T follicular helper cell (primary cell): ENCODE results near the gene VEGFB.

Experiments used
- DNase-seq: peaks from one replicate; pipeline ENCODE4 v3.0.0-alpha.2; 2020; ENCODE audit warnings: low read depth

Gene VEGFB

DNA sequence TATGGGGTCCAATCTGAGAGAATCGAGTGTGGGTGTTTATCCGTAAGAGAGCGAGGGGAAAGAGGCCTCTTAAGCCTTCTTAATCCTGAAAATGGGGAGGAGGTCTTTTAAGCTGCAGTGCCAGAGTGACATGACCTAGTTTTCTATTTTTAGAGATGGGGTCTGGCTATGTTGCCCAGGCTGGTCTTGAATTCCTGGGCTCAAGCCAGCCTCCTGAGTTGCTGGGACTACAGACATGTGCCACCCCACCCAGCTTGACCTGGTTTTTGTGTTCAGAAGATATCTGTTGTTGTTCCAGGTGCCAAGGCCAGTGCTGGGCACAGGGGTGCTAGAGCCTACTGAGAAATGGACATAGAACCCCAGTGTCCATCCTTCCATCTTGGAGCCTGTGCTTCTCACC, 48.7 kb downstream of the VEGFB start:
- DNase-seq, result no peak

DNA sequence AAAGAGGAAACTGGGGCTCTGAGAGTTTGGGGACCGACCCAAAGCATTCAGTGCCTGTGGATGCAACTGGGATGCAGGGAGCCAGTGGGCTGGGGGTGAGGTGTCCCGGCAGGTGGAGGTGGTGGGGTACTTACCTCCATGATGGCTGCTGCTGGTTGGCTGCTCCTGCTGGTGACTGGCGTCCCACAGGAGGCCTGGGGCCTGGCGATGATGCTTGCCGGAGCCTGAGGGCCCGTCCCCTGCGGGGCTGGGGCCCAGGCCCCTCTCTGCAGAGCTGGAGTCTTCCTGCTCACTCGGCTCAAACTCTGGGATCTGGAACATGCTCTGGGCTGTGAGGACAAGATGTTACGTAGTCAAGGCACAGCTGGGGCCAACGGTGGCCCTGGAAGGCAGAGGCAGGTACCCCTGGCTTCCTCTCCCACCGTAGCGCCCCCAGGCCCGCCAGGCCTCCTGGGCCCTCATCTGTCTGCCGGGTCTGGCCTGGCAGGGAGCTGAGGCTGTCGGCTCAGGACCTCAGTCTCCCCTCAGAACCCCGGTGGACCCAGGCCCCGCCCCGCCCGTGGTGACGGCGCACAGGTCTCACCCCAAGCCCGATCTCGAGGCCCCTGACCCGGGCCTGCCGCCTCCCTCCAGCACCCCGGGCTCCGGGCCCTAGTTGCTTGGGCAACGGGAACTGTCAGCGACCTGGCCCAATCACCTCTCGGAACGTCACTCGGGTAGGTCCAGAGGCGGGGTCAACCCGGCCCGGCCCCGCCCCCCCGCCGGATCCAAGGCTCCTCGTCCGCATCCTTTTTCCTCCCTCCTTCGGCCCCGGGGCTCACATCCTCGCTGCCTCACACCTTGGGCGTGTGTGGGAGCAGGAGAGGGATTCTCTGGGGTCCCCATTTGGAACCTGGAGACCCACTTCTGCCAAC, 49.9 kb downstream of the VEGFB start, which contains the start of gene BAD:
Gene BAD, minus strand, starts transcription at position 618 of the 914 bp plus-strand sequence. Its CDS starts 297 bp downstream, at position 321.
- DNase-seq, result peak; percentile 91

DNA sequence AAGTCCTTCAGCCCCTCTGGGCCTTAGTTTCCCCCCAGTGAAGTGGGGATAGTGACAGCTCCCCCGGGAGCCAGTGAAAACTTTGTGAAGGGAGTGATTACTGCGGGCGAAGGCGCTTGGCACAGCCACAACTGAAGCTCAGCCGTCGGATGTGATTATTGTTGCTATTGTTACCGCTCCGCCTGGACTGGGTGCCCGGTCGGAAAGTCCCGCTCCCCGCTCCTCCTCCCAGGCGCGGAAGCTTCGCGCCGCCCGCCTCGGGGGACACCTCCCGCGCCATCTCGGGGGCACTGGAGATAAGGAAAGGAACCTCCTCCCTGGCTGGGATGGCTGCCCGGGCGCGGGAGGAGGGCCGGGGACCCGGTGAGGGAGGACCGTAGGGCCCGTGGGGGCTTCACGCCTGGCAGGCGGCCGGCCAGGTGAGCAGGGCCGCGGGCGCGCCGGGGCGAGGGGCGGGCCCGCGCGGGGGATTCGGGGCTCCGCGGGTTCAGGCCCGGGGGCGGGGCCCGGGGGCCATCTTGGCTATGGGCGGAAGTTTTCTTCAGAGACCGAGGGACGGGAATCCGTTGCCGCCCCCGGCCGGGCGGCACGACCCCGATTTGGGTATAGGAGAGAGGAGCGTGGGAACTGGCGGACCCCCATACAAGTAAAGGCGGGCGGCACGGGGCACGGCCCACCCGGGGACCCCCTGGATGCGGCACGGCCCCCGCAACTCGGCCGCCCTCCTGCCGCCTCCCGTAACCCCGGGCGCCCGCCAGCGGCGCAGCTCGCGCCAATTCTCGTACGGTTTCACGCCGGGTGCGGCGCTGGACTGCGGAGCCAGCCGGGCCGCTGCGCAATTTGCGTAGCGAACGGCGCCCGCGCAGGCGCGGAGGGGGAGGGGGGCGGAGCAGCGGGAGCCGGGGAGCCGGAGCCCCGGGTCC, 50.8 kb downstream of the VEGFB start, which contains the start of gene GPR137:
Gene GPR137, plus strand, starts transcription at position 887 of the 923 bp plus-strand sequence. CDS start 677 bp downstream, outside the sequence.
- peak; percentile 84 for DNase-seq

DNA sequence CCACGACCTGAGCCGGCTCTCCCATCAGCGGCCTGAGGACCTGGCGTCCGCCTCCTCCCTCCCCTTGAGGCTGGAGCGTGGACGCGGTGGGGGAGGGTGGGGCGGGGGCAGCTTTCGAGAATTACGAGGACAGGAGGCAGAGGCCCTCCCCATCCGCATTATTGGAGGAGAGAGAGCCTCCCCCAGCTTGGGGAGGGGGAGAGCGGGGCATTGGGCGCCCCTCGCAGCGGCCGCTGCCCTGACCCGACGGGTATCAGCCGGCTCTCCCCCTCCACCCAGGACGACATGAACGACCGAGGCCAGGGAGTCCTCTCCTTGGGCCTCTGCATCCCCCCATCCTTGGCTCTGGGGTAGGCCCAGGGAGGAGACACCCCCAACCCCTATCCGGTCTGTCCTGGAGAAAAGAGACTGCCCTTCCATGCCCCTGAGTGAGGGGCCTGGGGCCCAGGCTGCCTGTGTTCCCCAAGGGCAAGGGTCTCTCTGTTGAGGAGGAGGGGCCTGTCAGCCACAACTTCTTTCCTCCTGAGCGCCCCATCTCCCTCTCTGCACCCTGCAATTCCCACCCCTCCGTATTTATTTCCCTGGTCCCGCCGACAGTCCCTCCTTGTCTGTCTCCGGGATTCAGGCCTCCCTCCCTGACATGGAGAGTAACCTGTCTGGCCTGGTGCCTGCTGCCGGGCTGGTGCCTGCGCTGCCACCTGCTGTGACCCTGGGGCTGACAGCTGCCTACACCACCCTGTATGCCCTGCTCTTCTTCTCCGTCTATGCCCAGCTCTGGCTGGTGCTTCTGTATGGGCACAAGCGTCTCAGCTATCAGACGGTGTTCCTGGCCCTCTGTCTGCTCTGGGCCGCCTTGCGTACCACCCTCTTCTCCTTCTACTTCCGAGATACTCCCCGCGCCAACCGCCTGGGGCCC, 51.8 kb downstream of the VEGFB start:
- no peak for DNase-seq

DNA sequence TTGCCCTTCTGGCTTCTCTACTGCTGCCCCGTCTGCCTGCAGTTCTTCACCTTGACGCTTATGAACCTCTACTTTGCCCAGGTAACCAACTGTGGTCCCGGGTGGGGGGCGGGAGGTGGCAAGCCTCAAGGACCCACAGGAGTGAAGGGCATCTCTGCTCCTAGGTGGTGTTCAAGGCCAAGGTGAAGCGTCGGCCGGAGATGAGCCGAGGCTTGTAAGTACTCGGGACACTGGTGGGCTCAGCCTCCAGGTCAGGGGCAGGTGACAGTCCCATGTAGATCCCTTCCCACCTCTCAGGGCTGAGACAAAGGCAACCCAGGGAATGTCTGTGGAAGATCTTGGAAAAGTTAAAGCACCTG, 52.4 kb downstream of the VEGFB start:
- no peak for DNase-seq

DNA sequence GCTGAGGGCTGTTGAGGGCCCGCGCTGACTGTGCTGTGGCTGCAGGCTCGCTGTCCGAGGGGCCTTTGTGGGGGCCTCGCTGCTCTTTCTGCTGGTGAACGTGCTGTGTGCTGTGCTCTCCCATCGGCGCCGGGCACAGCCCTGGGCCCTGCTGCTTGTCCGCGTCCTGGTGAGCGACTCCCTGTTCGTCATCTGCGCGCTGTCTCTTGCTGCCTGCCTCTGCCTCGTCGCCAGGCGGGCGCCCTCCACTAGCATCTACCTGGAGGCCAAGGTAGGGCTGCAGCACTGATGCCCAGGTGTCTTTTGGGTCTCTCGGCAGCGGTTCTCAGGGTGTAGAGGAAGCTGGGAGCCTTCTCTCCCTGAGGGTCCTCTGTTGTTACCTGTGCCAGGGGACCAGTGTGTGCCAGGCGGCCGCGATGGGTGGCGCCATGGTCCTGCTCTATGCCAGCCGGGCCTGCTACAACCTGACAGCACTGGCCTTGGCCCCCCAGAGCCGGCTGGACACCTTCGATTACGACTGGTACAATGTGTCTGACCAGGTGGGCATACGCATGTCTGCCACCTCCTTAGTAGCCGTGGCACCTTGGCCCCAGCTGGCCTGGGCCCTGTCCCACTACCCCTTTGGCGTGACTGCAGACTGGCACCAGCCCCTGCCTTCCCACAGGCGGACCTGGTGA, 53.4 kb downstream of the VEGFB start:
- no peak for DNase-seq

DNA sequence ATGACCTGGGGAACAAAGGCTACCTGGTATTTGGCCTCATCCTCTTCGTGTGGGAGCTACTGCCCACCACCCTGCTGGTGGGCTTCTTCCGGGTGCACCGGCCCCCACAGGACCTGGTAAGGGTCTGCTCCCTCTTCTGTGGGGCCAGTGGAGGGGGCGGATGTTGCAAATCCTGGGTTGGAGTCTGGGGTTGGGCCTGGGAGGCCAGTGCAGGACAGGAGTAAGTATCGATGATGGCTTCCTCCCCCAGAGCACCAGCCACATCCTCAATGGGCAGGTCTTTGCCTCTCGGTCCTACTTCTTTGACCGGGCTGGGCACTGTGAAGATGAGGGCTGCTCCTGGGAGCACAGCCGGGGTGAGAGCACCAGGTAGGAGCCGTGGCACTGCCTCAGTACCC, 54.0 kb downstream of the VEGFB start:
- no peak for DNase-seq
